ENCODE results near the gene DHX58.

DNA sequence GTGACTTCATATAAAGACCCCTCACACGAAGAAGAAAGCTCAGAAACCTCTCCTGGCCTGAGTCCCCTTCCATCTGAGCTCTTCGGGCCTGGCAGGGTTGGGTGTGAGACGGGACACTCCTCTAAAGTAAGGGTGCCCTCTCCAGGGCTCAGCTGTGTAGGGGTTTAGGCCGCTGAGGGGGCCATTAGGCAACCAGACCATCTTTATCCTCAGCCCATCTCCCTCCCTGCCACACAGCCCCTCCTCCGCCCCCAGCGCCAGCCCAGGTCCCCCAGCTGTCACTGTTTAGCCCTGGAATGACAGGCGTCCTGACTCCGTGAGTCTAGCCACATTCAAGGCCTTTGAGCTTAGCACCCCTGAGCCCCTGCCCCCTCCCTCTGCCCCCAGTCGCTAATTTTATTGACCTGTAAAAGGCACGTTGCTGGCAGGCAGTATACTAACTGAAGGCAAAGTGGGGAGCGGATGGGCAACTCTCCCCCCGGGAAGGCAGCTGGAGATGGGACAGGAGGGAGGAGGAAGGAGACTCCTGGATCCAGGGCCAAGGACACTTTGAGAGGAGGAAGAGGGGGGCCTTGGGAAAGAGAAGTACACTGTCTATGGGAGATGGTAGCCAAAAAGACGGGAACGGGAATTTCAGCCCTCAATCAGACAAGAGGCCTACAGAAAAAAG, 13.6 kb downstream of the DHX58 start:
- TF ChIP-seq CTCF (conservative IDR thresholded peaks at IDR 0.05; ENCODE audit: low read depth, low read length) (no peak), EZH2 (IDR thresholded peaks at IDR 0.05; ENCODE audit: borderline replicate concordance, low read depth, low read length, poor library complexity, severe bottlenecking) (no peak)
